Pancreas (tissue), 10 donors: ENCODE data around the gene PLCB1. TPM values are rescaled to one million over a fixed set of nuclear protein-coding genes. Genes with fewer than 3 reads are reported as not detected.
A peak's percentile ranks its signal among the peaks of the same experiment; 100 is the strongest.

Experiments used
- ATAC-seq, 4 donors: fragments of 200-7000 bp; cut with Tn5 transposase; one replicate each; pipeline versions ENCODE4 v1.8.0 to v1.9.1; 2020; ENCODE audit warnings: mild to moderate bottlenecking in 4 of 4, moderate library complexity in 4 of 4
- DNase-seq, 6 donors: peaks; one replicate each; pipeline ENCODE4 v3.0.0-alpha.2; 2020
- FAIRE-seq: peaks from 2 replicates; lab custom pipeline; 2012; peaks lifted over from hg19 to GRCh38; lab: Jason Lieb, UNC
- H3K27ac ChIP-seq, 4 donors: fragments of 200-600 bp; sonication (generic); 1 replicate in 3 of 4; 2 replicates in 1 of 4; pipeline versions ENCODE4 v1.5.0 to v1.8.0; 2020
- H3K27me3 ChIP-seq, 4 donors: fragments of 200-600 bp; one replicate each; pipeline ENCODE4 v1.8.0; 2021
- H3K36me3 ChIP-seq, 3 donors: fragments of 200-600 bp; sonication (generic) in 1 of 3; one replicate each; pipeline versions ENCODE4 v1.5.0 to v1.8.0; 2020 to 2021
- H3K4me1 ChIP-seq, 3 donors: fragments of 200-600 bp; one replicate each; pipeline ENCODE4 v1.8.0; 2021
- H3K4me3 ChIP-seq, 4 donors: fragments of 200-600 bp; sonication (generic) in 2 of 4; one replicate each; pipeline versions ENCODE4 v1.5.0 to v1.8.0; 2020 to 2021
- H3K9me3 ChIP-seq, 4 donors: fragments of 200-600 bp; one replicate each; pipeline ENCODE4 v1.8.0; 2021
- CTCF ChIP-seq, 4 donors: fragments of 200-600 bp; sonication (generic) in 3 of 4; IDR thresholded peaks; one replicate each; pipeline versions ENCODE4 v1.5.0 to v1.8.0; 2021; ENCODE audit warnings: antibody characterized with exemption in 4 of 4
- WGBS, 2 donors: extraction: QIAGEN DNeasy Blood & Tissue Kit; methylation state at CpG; one replicate each; pipeline ENCODE4 v1.1.7; 2013; 5-methylcytosine and 5-hydroxymethylcytosine counted together
- intact Hi-C, 3 donors: fragments of 100-400 bp; cut with DNase I; formaldehyde crosslinking; loops; one replicate each; pipeline versions ENCODE4 v1.11.1 to v1.14.2; 2022
- polyA plus RNA-seq, 2 donors: library from polyadenylated mRNA; stranded (reverse); fragments of 200-250 nt; gene quantifications; one replicate each; pipeline ENCODE4 v1.2.3, GENCODE V29; 2013
- total RNA-seq, 6 donors: library from RNA; stranded (reverse); fragmentation: NEBNext Ultra II Directional in 4 of 6; extraction: Animal tissue kit (Norgen Biotek cat#: 25700) in 4 of 6; gene quantifications; one replicate each; pipeline versions ENCODE4 v1.2.1 to v1.2.4, GENCODE V29; 2021 to 2023
- donor health status: healthy with polysubstance abuse.
- donor health status: DM: no; HTN: no; CAD: no; lungs with moderate emphysema.
- donor health status: DM: no; HTN: no; CAD: no.
- donor health status: control.
- donor health status: control.
- donor health status: Bipolar disorder and iron deficiency.
- donor health status: DM: yes; HTN: yes; CAD: no.
- donor health status: DM: no; HTN: no; CAD: no.
- donor health status: DM: no; HTN: no; CAD: no.
- donor health status: DM: yes; HTN: yes; CAD: no.

PLCB1 gene
- total and polyA plus RNA-seq, 8 donors: 4.5 to 18.7 (median 13.7) TPM

GRCh38 chr20:8720089-8720488 is 588.0 kb downstream of the PLCB1 start:
- WGBS, 2 donors: 32 to 35% methylated on average over 4 of the region's 4 CpGs
- ATAC-seq (peak in 1 of 4 donors; percentile 34), DNase-seq (no peak), FAIRE-seq (no peak)
- no peaks in the 10 kb centered on the region for H3K36me3 ChIP-seq
- intact Hi-C loops: loop anchor here in 2 of 3 donors (5.0 to 10.0 kb wide), 2 partner anchors 588 to 675 kb away; partner anchors contain the start of gene PLCB1 (in 1 of the 2)
- H3K27ac ChIP-seq: no peak overlapping the region
- no peaks in the 10 kb centered on the region for H3K9me3 ChIP-seq
- no peaks in the 10 kb centered on the region for H3K27me3 ChIP-seq
- H3K4me3 ChIP-seq: no peak overlapping the region
- no peak for TF ChIP-seq CTCF (IDR thresholded peaks at IDR 0.05)
- H3K4me1 ChIP-seq: no peaks in the 10 kb centered on the region

- DNase-seq (peak in 4 of 6 donors; percentile 7 to 35 (median 20)), ATAC-seq (peak; percentile 84 to 95 (median 94)), FAIRE-seq (peak; percentile 32)
- no peak overlapping the region for H3K27ac ChIP-seq
- 18 to 23% methylated on average over 5 of the region's 5 CpGs for WGBS, 2 donors
- intact Hi-C loops: loop anchor here in 2 of 3 donors (5.0 to 10.0 kb wide), 2 partner anchors 589 to 676 kb away; partner anchors contain the start of gene PLCB1 (in 1 of the 2)
- no peaks in the 10 kb centered on the region for H3K27me3 ChIP-seq
- H3K4me3 ChIP-seq: no peak overlapping the region
- H3K36me3 ChIP-seq: no peaks in the 10 kb centered on the region
- no peaks in the 10 kb centered on the region for H3K4me1 ChIP-seq
- no peaks in the 10 kb centered on the region for H3K9me3 ChIP-seq
- peak; percentile 22 to 63 (median 52) for TF ChIP-seq CTCF (IDR thresholded peaks at IDR 0.05)
Measured at GRCh38 chr20:8721098-8721497, 589.0 kb downstream of the PLCB1 start.

GRCh38 chr20:8722277-8722928 is 590.3 kb downstream of the PLCB1 start:
- Histone ChIP-seq H3K4me1 (no peaks in the 10 kb centered on the region), H3K27ac (no peak overlapping the region), H3K9me3 (no peaks in the 10 kb centered on the region), H3K4me3 (no peak overlapping the region), H3K27me3 (no peaks in the 10 kb centered on the region), H3K36me3 (no peaks in the 10 kb centered on the region)
- FAIRE-seq: peak; percentile 88
- intact Hi-C loops: loop anchor here in 2 of 3 donors (5.0 to 10.0 kb wide), 2 partner anchors 590 to 678 kb away; partner anchors contain the start of gene PLCB1 (in 1 of the 2)
- peak in 3 of 6 donors; percentile 15 to 54 (median 19) for DNase-seq
- peak; percentile 82 to 92 (median 91) for ATAC-seq
- peak in 3 of 4 donors; percentile 51 to 71 (median 62) for TF ChIP-seq CTCF (IDR thresholded peaks at IDR 0.05)
- WGBS, 2 donors: 27 to 42% methylated on average over 8 of the region's 8 CpGs

GRCh38 chr20:8723296-8723695 is 591.2 kb downstream of the PLCB1 start:
- Histone ChIP-seq H3K36me3 (no peaks in the 10 kb centered on the region), H3K4me3 (no peak overlapping the region), H3K4me1 (no peaks in the 10 kb centered on the region), H3K9me3 (no peaks in the 10 kb centered on the region), H3K27me3 (no peaks in the 10 kb centered on the region), H3K27ac (no peak overlapping the region)
- TF ChIP-seq CTCF (IDR thresholded peaks at IDR 0.05): no peak
- no peak for ATAC-seq
- intact Hi-C loops: loop anchor here in 2 of 3 donors (5.0 to 10.0 kb wide), 2 partner anchors 591 to 678 kb away; partner anchors contain the start of gene PLCB1 (in 1 of the 2)
- no peak for DNase-seq
- no peak for FAIRE-seq

GRCh38 chr20:8724884-8725283 is 592.8 kb downstream of the PLCB1 start:
- no peak for TF ChIP-seq CTCF (IDR thresholded peaks at IDR 0.05)
- intact Hi-C loops: loop anchor here in 2 of 3 donors (5.0 to 10.0 kb wide), 2 partner anchors 593 to 680 kb away; partner anchors contain the start of gene PLCB1 (in 1 of the 2)

More at GRCh38 chr20:8724884-8725283, 592.8 kb downstream of the PLCB1 start:
- Histone ChIP-seq H3K27me3 (no peaks in the 10 kb centered on the region), H3K4me1 (no peaks in the 10 kb centered on the region), H3K27ac (no peak overlapping the region), H3K4me3 (no peak overlapping the region), H3K9me3 (no peaks in the 10 kb centered on the region), H3K36me3 (no peaks in the 10 kb centered on the region)
- no peak for FAIRE-seq
- DNase-seq: no peak
- 94 to 96% methylated on average over 2 of the region's 2 CpGs for WGBS, 2 donors
- no peak for ATAC-seq
